LHCN-M2 (cell line): Measurements from ENCODE around the gene OGA. TPM values are rescaled to one million over a fixed set of nuclear protein-coding genes. Genes with fewer than 3 reads are reported as not detected.

ENCODE experiments used
- DNase-seq: peaks from one replicate; pipeline ENCODE4 v3.0.0-alpha.2; 2012; ENCODE audit warnings: low read depth
- total RNA-seq: library from RNA; depleted of rRNA; stranded (reverse); fragments of >200 nt; gene quantifications from 2 replicates; pipeline ENCODE4 v1.2.3, GENCODE V29; 2014

The OGA gene
- total RNA-seq, 1 experiment from 2014 or later = 55.3 TPM

DNA sequence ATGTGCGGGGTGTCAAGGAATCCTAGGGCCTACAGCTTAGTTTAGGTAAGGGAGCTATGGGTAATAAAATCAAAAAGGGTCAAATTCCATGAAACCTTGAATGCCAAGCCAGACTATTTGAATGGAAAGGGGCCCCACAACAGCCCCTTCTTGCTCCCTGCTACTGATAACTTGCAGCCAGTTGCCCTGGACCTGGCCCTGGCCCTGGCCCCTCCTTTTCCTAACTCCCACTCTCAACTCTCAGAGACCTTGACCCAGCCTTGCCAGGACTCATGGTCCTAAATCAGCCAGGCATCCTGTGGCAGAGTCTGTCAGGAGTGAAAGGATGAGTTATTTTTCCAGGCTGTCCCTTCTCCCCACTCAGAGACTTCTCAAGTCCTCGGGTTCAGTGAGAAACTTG is 19.5 kb upstream of the OGA start:
- DNase-seq = no peak

GRCh38 chr10:101835362-101835761 is 17.1 kb upstream of the OGA start:
- DNase-seq = no peak

DNA sequence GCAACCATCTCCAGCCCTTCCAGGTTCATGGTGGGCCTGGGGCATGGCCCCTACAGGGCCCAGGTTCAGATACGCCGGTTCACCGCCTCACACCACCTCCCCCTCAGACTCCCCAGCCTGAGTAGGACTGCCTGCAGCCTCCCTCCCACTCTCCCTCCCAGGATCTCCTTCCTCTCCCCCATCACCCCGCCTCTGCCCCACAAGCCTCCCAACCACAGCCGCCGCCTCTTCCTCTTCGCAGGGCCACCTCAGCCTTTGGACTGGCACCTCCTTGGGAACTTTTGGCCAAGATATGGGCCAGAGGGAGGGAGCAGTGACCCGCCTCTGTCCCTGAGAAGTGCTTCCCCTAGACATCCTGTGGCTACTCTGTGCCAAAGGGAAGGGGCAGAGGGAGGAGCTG is 16.1 kb upstream of the OGA start:
- DNase-seq = no peak

- DNase-seq = no peak
Observed at GRCh38 chr10:101833466-101833865, 15.2 kb upstream of the OGA start.

DNA sequence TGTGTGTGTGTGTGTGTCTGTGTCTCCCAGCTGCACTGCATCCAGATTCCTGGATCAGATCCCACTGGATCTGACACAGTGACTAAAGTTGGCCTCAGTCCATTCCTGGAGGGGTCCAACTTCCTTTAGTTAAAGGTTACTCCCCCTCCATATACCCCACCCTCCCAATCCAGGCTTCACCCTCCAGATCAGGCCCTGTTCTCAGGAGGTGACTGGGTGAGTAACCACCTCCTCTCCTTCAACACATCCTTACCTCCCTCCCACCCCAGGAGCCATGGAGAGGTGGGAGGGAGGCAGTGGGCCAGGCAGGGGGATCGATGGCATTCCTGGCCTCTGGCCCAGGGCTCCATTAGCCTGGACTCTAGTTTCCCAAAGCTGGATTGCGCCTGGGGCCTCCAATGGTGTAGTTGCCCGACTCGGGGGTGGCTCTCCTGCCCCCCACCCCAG is 14.1 kb upstream of the OGA start:
- no peak for DNase-seq

DNA sequence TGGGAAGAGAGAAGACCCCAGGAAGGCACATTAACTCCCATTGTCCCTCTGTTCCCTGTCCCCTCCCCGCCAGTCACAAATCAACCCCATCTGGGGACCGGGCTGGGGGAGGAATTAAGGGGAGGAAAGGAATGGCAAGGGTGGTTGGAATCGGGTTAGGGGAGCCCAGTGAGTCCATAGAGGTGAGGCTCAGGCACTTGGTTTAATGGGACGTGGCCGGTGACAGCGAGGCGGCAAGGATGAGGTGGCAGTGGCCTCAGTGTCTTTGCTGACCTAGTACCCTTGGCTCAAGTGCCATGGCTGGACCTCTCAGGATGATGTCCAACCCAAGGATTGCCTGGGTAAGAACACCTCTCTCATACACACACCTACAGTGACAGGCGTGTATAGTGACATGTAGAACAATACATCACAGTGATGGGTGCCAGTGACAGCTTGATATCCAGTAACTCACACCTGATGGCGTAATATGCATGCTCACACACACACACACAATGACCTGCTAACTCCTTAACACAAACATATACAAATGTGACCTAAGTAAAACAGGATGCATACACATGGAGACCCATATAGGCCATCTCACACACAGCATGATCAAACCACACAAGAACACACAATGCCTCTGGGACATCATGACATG is 13.0 kb upstream of the OGA start:
- DNase-seq = no peak

DNA sequence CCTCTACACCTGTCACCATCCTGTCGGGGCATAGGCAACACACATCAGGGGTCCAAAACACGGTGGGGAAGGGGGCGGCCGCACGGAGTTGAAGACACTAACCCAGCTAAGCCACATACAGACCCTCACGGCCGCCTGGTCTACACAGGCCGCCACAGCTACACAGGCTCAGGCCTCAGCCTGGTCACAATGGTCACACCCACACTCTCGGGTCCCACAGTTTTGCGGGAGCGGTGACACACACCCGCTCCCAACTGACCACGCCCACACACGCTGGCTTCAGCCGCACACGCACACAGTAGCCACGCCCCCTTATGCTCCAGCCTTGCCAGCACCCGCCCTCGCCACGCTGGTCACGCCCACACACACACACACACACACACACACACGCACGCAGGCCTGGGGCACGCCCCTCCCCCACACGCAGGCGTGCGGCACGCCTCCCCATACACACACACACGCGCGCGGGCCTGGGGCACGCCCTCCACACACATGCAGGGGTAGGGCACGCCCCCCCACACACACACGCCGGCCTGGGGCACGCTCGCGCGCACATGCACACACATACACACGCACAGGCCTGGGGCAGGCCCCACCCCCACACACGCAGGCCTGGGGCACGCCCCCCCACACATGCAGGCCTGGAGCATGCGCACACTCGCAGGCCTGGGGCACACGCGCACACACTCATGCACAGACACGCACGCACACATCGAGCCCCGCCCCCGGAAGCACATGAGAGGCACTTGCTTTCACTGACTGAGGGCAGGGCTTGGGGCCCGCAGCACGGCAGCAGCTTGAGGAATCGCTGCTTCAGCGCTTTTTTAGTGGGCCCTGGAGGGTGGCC is 12.3 kb upstream of the OGA start:
- DNase-seq = peak; percentile 83

- no peak for DNase-seq
Observed at GRCh38 chr10:101829561-101830315, 11.5 kb upstream of the OGA start.

DNA sequence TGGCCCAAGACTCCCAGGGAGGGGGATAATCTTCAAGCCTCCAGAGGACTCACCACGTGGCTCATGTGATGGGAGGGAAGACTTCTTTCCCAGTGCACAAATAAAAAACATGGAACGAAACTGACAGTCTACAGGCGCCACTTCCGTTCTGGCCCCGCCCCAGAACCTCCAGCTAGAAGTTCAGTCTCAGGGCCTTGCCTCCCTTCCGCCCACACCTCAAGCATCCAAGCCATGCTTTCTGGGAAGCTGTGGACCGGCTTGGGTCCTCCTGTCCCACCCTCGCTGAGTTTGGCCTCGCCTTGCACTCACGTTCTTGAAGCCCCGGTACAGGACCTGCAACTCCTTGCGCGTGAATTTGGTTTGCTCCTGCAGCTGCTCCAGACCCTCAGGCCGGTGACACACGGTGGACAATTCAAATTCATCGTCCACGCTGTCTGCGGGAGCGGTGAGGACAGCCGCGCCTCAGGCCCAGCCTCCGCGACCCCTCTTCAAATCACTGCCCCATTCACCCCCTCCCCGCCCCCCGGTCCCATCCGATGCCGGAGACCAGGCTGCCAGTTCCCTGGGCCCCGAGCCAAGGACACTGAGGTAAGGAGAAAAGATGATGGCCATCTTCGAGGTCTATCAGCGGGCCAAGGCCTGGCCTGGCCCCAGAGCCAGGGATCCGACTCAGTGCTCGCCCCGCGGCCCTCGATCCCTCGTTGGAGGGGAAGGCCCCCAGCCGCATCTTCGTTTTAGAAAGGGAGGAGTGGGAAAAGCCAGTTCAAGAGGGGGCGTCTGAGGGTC is 10.7 kb upstream of the OGA start:
- DNase-seq = no peak

DNA sequence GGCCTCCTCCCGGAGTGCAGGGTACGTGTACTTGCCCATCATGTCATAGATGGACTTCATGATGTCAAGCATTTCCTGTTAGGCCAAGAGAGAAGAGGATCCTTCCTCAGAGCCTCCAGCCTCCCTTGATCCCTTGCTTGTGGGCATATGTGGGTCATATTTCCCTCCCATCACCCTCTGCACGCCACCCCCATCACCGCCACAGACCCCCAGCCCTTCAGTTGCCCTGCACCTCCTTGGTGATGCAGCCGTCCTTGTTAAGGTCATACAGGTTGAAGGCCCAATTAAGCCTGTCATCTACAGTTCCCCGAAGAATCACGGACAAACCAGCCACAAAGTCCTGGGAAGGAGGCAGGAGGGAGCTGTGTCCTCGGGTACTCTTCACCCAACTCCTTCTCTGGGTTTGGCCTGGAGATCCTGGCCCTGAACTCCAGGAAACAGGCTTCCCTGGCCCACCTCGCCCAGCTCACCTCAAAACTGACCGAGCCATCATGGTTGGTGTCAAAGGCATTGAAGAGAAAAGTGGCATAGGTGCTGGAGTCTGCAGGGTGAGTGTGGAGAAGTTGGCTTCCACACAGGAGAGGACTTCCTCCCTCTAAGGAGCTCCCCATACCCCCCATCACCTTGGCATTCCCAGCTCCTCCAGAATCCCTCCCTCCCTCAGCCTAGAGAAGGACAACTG is 9.8 kb upstream of the OGA start:
- no peak for DNase-seq

DNA sequence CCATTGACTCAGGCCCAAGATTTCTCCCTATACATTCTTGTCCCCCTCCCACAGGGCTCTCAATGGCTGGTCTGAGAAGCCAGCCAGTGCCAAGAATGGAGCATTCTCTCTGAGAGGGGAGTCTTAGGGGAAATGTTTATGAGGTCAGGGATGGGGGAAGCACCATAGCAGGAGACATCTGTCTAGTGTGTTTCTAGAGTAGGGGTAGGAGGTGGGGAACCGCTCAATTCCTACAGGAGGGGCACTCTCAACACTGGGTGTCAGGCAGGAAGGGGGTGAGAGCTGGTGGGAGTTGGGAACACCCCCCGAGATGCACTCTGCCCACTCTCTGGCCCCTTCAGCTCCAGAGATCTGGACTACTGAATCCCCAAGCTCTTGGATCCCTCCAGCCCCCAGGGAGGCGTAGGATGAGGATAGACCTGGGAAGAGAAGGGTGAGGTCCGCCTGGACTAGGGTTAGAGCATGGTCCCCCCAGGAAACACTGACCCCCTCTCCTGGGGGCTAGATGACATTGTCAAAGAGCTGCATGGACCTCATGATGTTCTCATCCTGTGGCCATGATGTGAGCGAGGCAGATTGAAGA is 8.7 kb upstream of the OGA start:
- DNase-seq = no peak

- DNase-seq = no peak
Observed at GRCh38 chr10:101824736-101825135, 6.5 kb upstream of the OGA start.

GRCh38 chr10:101818872-101819633 is 809 bp upstream of the OGA start:
- DNase-seq = no peak

GRCh38 chr10:101817337-101818118 is 716 bp downstream of the OGA start:
- DNase-seq = peak; percentile 90

DNA sequence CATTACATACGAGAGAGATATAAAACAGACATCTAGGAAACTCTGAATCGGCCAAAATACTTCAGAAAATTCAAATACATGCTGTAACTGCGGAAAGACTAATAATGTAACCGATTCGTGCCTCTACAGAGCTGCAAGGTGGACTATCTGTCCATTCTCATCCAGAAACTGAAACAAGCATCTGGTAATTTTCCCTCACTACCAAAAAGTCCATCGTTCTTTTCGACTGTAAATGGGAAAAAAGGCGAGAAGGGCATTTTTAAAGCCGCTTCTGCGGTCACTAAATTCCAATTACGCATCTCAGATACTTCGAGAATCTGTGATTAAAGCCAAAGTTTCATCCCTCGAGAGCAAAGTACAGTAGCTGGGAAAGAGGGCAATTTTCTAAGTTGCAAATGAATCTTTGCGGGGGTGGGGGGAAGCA is 1.3 kb downstream of the OGA start:
- no peak for DNase-seq

DNA sequence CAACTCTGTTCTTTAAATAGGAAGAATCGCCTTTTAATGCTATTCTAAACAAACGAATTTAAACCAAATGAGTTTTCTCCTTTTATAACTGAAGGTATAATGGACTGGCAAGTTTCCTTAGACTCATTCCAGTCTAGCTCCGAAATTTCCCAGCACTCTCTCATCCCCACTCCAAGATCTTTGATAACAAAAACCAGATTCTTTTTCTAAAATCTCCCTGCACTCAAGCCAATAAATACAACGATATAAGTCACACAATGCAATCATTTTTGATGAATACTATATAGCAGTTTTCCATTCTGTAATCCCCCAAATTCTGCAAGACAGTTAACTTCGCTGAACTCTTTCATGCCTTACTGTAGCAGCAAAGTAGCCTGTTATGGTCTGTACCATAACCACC is 1.9 kb downstream of the OGA start:
- no peak for DNase-seq

DNA sequence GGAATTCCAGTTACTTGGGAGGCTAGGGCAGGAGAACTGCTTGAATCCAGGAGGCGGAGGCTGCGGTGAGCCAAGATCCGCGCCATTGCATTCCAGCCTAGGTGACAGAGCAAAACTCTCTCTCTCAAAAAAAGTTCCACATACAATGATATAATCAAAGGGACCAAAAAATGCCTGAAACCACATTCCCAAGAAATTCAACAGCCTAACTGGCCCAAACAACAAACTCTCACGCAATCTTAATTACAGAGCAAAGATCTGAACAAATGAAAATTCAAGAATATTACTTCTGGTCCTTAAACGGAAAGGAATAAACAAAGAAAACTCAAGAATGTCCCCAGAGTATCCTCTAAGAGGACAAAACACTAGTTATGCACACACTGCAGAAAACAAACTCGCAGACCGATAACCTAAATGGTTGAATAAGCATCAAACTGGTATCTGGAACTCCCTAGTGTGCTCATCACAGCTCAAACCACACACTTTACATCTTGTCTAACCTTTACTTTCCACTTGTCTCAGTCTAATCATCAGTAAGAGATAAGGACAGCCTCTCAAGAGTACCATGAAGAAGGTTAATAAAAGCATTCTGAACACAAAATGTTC is 3.7 kb downstream of the OGA start:
- DNase-seq = no peak

GRCh38 chr10:101812606-101813005 is 5.6 kb downstream of the OGA start:
- peak; percentile 60 for DNase-seq

- DNase-seq = no peak
Observed at GRCh38 chr10:101807158-101807557, 11.1 kb downstream of the OGA start.
